Activated T-cell treated with anti-CD3 and anti-CD28 coated beads for 4 hours (primary cell): ENCODE measurements around the gene DUOX1.

Experiments used
- DNase-seq: peaks from one replicate; pipeline ENCODE4 v3.0.0-alpha.2; 2020

Gene DUOX1

GRCh38 chr15:45197512-45197911 is 67.7 kb downstream of the DUOX1 start:
- no peak for DNase-seq

GRCh38 chr15:45198337-45199135 is 68.7 kb downstream of the DUOX1 start:
- peak; percentile 94 for DNase-seq

- DNase-seq = no peak
Measured at GRCh38 chr15:45199136-45199810, 69.5 kb downstream of the DUOX1 start.

GRCh38 chr15:45200001-45200798 is 70.4 kb downstream of the DUOX1 start:
- peak; percentile 99 for DNase-seq

GRCh38 chr15:45200799-45201556 is 71.2 kb downstream of the DUOX1 start:
- DNase-seq = peak; percentile 62

- no peak for DNase-seq
Measured at GRCh38 chr15:45201557-45201859, 71.7 kb downstream of the DUOX1 start.

GRCh38 chr15:45201869-45202268 is 72.1 kb downstream of the DUOX1 start:
- no peak for DNase-seq

GRCh38 chr15:45203182-45203581 is 73.4 kb downstream of the DUOX1 start:
- DNase-seq = no peak

GRCh38 chr15:45205192-45205591 is 75.4 kb downstream of the DUOX1 start:
- peak; percentile 45 for DNase-seq

- DNase-seq = no peak
Measured at GRCh38 chr15:45212493-45212892, 82.7 kb downstream of the DUOX1 start.
